Right atrium auricular region (tissue), 2 donors: Measurements from ENCODE around the gene LSP1. TPM values are rescaled to one million over a fixed set of nuclear protein-coding genes. Genes with fewer than 3 reads are reported as not detected.
A peak's percentile ranks its signal among the peaks of the same experiment; 100 is the strongest.

Source experiments
- DNase-seq: peaks from one replicate; pipeline ENCODE4 v3.0.0-alpha.2; 2019; ENCODE audit warnings: low spot score
- H3K27ac ChIP-seq, 2 donors: fragments of 200-600 bp; sonication (generic); 1 replicate in 1 of 2; 2 replicates in 1 of 2; pipeline ENCODE4 v1.5.1; 2016 to 2019
- H3K27me3 ChIP-seq, 2 donors: fragments of 200-600 bp; sonication (generic); one replicate each; pipeline versions ENCODE4 v1.5.1 to v1.6.0; 2017 to 2019
- H3K36me3 ChIP-seq: fragments of 200-600 bp; sonication (generic); one replicate; pipeline ENCODE4 v1.5.1; 2016
- H3K4me1 ChIP-seq, 2 donors: fragments of 200-600 bp; sonication (generic); one replicate each; pipeline versions ENCODE4 v1.5.1 to v1.6.0; 2017 to 2019
- H3K4me3 ChIP-seq, 2 donors: fragments of 200-600 bp; sonication (generic); 1 replicate in 1 of 2; 2 replicates in 1 of 2; pipeline ENCODE4 v1.5.1; 2017 to 2019; ENCODE audit warnings: mild to moderate bottlenecking in 1 of 2, moderate library complexity in 1 of 2
- H3K9me3 ChIP-seq, 2 donors: fragments of 200-600 bp; sonication (generic); one replicate each; pipeline ENCODE4 v1.5.1; 2019
- CTCF ChIP-seq, 2 donors: fragments of 200-600 bp; sonication (generic); IDR thresholded peaks; one replicate each; pipeline ENCODE4 v1.5.1; 2019; ENCODE audit warnings: antibody characterized with exemption in 2 of 2
- total RNA-seq, 2 donors: library from RNA; depleted of rRNA; stranded (reverse); fragments of >200 nt; gene quantifications; one replicate each; pipeline ENCODE4 v1.1.0, GENCODE V29; 2016

LSP1 gene
- total RNA-seq, 2 donors from 2014 or later = 7.9 to 12.1 TPM

DNA sequence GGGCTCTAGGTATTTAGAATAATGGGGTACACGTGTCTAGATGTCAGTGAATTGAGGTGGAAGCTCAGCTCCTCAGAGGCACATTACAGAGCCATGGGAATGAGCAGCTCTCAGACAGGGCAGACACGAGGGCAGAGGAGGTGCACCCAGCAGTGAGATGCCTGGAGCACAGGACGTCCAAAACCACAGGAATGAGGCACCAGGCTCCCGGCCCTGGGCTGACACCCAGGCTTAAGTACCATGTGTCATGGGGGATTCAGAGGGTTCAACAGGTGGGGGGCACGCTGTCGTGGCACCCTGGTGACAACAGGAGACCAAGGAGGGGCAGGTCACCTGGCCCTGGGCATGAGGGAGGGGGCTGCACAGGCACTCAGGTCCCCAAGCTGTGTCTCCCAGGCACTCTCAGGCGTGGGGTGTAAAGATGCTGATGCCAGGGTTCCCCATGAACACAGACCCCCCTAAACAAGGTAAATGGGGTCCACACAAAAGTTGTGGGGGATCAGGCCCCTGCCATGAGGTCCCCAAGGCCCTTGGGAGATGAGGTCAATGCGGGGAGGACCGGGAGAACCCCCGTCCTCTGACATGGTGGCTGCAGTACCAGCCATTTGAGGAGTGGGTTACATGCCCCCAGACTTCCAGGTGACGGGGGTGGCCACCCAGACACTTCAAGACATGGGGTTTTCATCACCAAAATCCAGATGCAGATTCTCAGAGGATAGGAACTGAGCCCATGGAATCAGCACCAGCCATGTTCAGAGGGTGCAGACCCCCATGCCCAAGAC lies 23.7 kb upstream of the LSP1 start:
- Histone ChIP-seq H3K27me3 (no peaks in the 10 kb centered on the region), H3K4me1 (peaks cover 0 to 21% of the 10 kb centered on the region in 2 donors), H3K9me3 (no peaks in the 10 kb centered on the region), H3K36me3 (no peaks in the 10 kb centered on the region), H3K4me3 (no peak overlapping the region), H3K27ac (no peak overlapping the region)
- TF ChIP-seq CTCF (IDR thresholded peaks at IDR 0.05) = no peak
- no peak for DNase-seq

DNA sequence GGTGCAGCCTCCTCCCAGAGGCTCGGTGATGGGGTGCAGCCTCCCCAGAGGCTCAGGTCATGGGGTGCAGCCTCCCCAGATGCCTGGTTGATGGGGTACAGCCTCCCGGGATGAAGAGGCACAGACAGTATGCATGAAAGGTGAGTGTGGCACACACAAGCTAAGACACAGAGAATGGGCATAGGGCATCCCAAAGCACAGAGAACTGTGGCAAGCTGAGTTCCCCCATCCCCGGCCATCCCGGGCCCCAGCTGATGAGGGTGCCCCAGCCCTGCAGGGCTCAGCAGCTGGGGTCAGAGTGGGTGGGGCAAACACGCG lies 22.9 kb upstream of the LSP1 start:
- H3K4me1 ChIP-seq = peaks cover 0 to 21% of the 10 kb centered on the region in 2 donors
- no peaks in the 10 kb centered on the region for H3K36me3 ChIP-seq
- no peak for DNase-seq
- H3K4me3 ChIP-seq = no peak overlapping the region
- no peaks in the 10 kb centered on the region for H3K9me3 ChIP-seq
- no peaks in the 10 kb centered on the region for H3K27me3 ChIP-seq
- no peak overlapping the region for H3K27ac ChIP-seq
- TF ChIP-seq CTCF (IDR thresholded peaks at IDR 0.05) = no peak

DNA sequence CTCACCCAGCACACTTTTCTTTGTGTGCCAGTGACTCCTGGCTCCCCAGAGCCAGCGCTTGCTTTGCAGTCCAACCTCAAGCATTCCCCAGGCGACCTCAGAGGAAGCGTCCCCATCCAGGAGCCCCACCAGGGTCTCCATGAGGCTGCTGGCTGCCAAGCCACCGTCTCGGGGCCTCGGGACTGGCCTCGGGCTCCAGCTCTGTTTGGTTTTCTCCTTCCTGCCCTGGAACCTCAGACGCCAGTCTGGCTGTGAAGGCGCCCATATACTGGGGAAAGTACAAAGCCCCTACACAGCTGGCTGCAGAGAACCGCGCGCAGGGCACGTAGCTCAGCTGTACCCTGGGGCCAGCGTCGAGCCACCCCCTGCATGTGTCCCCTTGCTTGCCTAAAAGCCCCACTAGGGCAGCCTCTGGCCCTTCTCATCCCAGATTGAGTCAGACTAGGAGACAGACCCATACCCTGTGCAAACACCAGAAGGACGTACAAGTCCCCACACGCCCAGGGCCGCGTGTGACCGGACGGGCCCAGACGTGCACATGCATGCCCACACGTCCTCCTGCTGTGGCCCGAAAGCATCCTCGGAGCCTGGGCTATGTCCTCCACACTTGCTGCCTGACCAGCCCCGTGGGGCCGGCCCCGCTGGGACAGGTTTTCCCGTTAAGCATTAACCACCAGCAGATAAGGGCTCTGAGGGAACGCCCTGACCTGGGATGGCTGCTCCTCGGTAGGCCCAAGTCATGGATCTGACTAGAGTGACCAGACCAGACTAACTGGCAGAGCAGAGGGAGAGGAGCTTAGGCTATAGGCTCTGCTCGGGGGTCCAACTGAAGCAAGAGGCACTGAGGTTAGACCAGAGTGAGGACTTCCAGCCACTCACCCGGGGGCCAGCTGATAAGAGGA lies 22.3 kb upstream of the LSP1 start:
- H3K9me3 ChIP-seq = no peaks in the 10 kb centered on the region
- TF ChIP-seq CTCF (IDR thresholded peaks at IDR 0.05) = no peak
- H3K27me3 ChIP-seq = no peaks in the 10 kb centered on the region
- H3K27ac ChIP-seq = no peak overlapping the region
- no peak overlapping the region for H3K4me3 ChIP-seq
- H3K36me3 ChIP-seq = no peaks in the 10 kb centered on the region
- no peak for DNase-seq
- peaks cover 0 to 21% of the 10 kb centered on the region in 2 donors for H3K4me1 ChIP-seq

DNA sequence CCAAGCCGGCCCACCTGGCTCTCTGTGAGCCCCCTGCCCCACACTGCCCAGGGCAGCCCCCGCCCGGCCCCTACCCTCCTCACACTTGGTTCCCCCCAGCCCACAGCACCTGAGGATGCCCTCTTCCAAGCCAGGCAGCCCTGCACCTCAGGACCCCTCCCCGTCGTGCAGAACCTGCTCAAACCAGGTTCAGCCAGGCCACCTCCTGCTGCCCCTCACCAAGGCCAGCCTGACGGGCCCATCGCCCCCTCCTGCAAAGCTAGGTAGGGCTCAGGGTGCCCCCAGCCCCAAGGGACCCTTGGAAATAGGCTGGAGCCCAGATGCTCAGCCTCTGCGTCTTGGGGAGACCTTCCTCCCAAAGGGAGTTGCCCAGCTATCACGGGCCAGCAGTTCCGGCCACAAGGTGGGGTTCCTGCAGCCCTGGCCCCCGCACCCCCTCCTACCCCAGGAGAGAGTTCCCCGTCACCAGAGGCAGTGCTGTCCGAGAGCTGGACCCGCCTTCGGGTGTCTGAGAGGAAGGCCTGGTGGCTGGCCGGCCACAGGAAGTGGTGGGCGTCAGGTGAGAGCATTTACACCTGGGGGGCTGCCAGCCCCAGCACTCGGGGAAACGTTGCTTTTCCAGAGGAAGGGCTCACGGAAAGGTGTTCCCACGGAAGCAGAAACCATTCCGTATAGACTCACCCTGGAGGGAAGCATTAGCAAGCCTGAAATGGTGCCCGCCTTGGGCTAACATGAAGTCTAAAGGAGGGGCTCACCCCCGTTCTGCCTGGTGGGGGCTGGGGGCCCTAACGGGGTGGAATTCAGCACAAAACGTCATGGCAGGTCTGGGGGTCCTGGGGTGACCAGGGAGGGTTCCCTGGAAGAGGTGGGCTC lies 21.3 kb upstream of the LSP1 start:
- H3K4me3 ChIP-seq = no peak overlapping the region
- H3K4me1 ChIP-seq = peaks cover 0 to 19% of the 10 kb centered on the region in 2 donors
- DNase-seq = no peak
- H3K27me3 ChIP-seq = no peaks in the 10 kb centered on the region
- H3K9me3 ChIP-seq = no peaks in the 10 kb centered on the region
- H3K36me3 ChIP-seq = no peaks in the 10 kb centered on the region
- no peak for TF ChIP-seq CTCF (IDR thresholded peaks at IDR 0.05)
- no peak overlapping the region for H3K27ac ChIP-seq

- DNase-seq = no peak
- Histone ChIP-seq H3K27ac (peak overlapping the region in 1 of 2 donors; percentile 35), H3K4me1 (peaks cover 0 to 13% of the 10 kb centered on the region in 2 donors), H3K9me3 (no peaks in the 10 kb centered on the region), H3K4me3 (peak overlapping the region in 1 of 2 donors; percentile 35), H3K36me3 (no peaks in the 10 kb centered on the region), H3K27me3 (no peaks in the 10 kb centered on the region)
- TF ChIP-seq CTCF (IDR thresholded peaks at IDR 0.05) = peak; percentile 98 to 99
These were observed 20.5 kb upstream of the LSP1 start for GRCh38 chr11:1832211-1832919.
